K562 (cell line): ENCODE data around the gene CHL1. TPM values are rescaled to one million over a fixed set of nuclear protein-coding genes. Genes with fewer than 3 reads are reported as not detected.

Experiments used
- ATAC-seq: fragments of 200-7000 bp; cut with Tn5 transposase; 3 replicates; pipeline ENCODE4 v1.9.1; 2020; ENCODE audit warnings: moderate library complexity
- BruUV-seq: library from RNA; stranded (reverse); fragments of 400-500 nt; replicated peaks from 2 replicates; lab custom pipeline; 2021; lab: Mats Ljungman, UMichigan
- CTCF ChIA-PET: fragments of 300-600 bp; formaldehyde crosslinking; extraction: SDS; loops from one replicate; lab custom pipeline; 2021; ENCODE audit warnings: low intra/inter-chr PET ratio; lab: Yijun Ruan, JAX
- POLR2A ChIA-PET: fragments of 300-600, 350-650 bp; sonication (Branson Sonifier 250); formaldehyde crosslinking; extraction: SDS; loops from one replicate; lab custom pipeline; 2021; ENCODE audit warnings: antibody characterized with exemption, inconsistent platforms; lab: Yijun Ruan, JAX
- DNase-seq, 4 experiments: peaks; one replicate each; pipeline versions ENCODE4 v3.0.0 to v3.0.0-alpha.2; 2011 to 2018; ENCODE audit warnings: low spot score in 3 of 4, mixed read lengths in 3 of 4; ENCODE audit errors: extremely low read depth in 1 of 4
- FAIRE-seq: peaks from 2 replicates; lab custom pipeline; 2011; peaks lifted over from hg19 to GRCh38; lab: Jason Lieb, UNC
- H2AFZ ChIP-seq: 2 replicates; pipeline ENCODE4 v1.6.0; 2011; ENCODE audit warnings: low read depth, low read length, control low read depth, inconsistent platforms
- H3K27ac ChIP-seq: fragments of 200-600 bp; 3 replicates; pipeline ENCODE4 v1.8.0; 2011; ENCODE audit warnings: low read depth, mild to moderate bottlenecking, control low read depth, inconsistent platforms, low read length, moderate library complexity, mixed read lengths; ENCODE audit errors: extremely low read depth
- H3K27me3 ChIP-seq, 2 experiments: fragments of 300-600 bp in 1 of 2; 2 replicates in 1 of 2; 3 replicates in 1 of 2; pipeline versions ENCODE4 v1.6.0 to v1.8.0; 2011; ENCODE audit warnings: inconsistent platforms in 2 of 2, low read length in 2 of 2, mild to moderate bottlenecking in 1 of 2, mixed read lengths in 1 of 2, moderate library complexity in 1 of 2; ENCODE audit not compliant: control insufficient read depth in 2 of 2, insufficient read depth in 2 of 2
- H3K36me3 ChIP-seq: fragments of 300-600 bp; 3 replicates; pipeline ENCODE4 v1.8.0; 2011; ENCODE audit warnings: mild to moderate bottlenecking, low read length, inconsistent platforms; ENCODE audit not compliant: control insufficient read depth, insufficient read depth
- H3K4me1 ChIP-seq, 2 experiments: fragments of 200-600 bp in 1 of 2; replicated peaks in 1 of 2; 2 replicates in 1 of 2; 3 replicates in 1 of 2; pipeline versions ENCODE4 v1.5.1 to v1.8.0; 2011; ENCODE audit warnings: inconsistent platforms in 2 of 2, low read length in 2 of 2, mild to moderate bottlenecking in 1 of 2, mixed read lengths in 1 of 2, moderate library complexity in 1 of 2; ENCODE audit not compliant: control insufficient read depth in 2 of 2, insufficient read depth in 2 of 2
- H3K4me2 ChIP-seq: 2 replicates; pipeline ENCODE4 v1.6.1; 2011; ENCODE audit warnings: low read length, control low read depth, inconsistent platforms, mixed read lengths; ENCODE audit not compliant: insufficient read depth
- H3K4me3 ChIP-seq: fragments of 200-600 bp; sonication (generic), shearing (Covaris generic); 2 replicates; pipeline ENCODE4 v1.5.1; 2016; ENCODE audit warnings: control low read depth, inconsistent platforms
- H3K79me2 ChIP-seq: fragments of 200-600 bp; 3 replicates; pipeline ENCODE4 v1.8.0; 2011; ENCODE audit warnings: low read length, inconsistent platforms; ENCODE audit not compliant: control insufficient read depth, insufficient read depth
- H3K9ac ChIP-seq, 2 experiments: 2 replicates each; pipeline versions ENCODE4 v1.6.0 to v1.6.1; 2011; ENCODE audit warnings: low read depth in 2 of 2, low read length in 2 of 2, control low read depth in 1 of 2, inconsistent platforms in 1 of 2, mild to moderate bottlenecking in 1 of 2, mixed read lengths in 1 of 2; ENCODE audit not compliant: insufficient read depth in 1 of 2
- H3K9me1 ChIP-seq: one replicate; pipeline ENCODE4 v1.6.0; 2011; ENCODE audit warnings: inconsistent platforms, mild to moderate bottlenecking, low read length, moderate library complexity; ENCODE audit not compliant: control insufficient read depth, insufficient read depth
- H3K9me3 ChIP-seq: replicated peaks from 2 replicates; pipeline ENCODE4 v1.5.1; 2011; ENCODE audit warnings: low read depth, low read length, inconsistent platforms; ENCODE audit not compliant: control insufficient read depth, insufficient read depth
- H4K20me1 ChIP-seq: replicated peaks from 2 replicates; pipeline ENCODE4 v1.6.1; 2011; ENCODE audit warnings: low read length, inconsistent platforms, mixed read lengths; ENCODE audit not compliant: control insufficient read depth, insufficient read depth
- E2F8 ChIP-seq: fragments of 450-650 bp; IDR thresholded peaks from 2 replicates; pipeline ENCODE4 v1.7.1; 2018; ENCODE audit warnings: mild to moderate bottlenecking, low read depth; ENCODE audit not compliant: partially characterized antibody
- FOXK1 ChIP-seq: sonication (generic); formaldehyde crosslinking; IDR thresholded peaks from 2 replicates; pipeline ENCODE4 v1.8.0; 2022; ENCODE audit warnings: missing genetic modification reagents, mild to moderate bottlenecking, borderline replicate concordance
- MLX ChIP-seq, 2 experiments: fragments of 450-650 bp in 1 of 2; sonication (generic) in 1 of 2; formaldehyde crosslinking; conservative IDR thresholded peaks; 2 replicates each; pipeline versions ENCODE4 v1.4.0 to v1.8.1; 2020 to 2022; ENCODE audit warnings: mild to moderate bottlenecking in 1 of 2, missing genetic modification reagents in 1 of 2
- PKNOX1 ChIP-seq: fragments of 450-650 bp; IDR thresholded peaks from 2 replicates; pipeline ENCODE4 v1.6.1; 2016
- RCOR1 ChIP-seq, 2 experiments: IDR thresholded peaks; 2 replicates each; pipeline ENCODE4 v1.6.1; 2012; ENCODE audit warnings: low read depth in 2 of 2, low read length in 2 of 2, borderline replicate concordance in 1 of 2, improper control_type of control experiment in 1 of 2
- SNRNP70 ChIP-seq: fragments of 200-400 bp; formaldehyde crosslinking; optimal IDR thresholded peaks from 2 replicates; pipeline ENCODE3; 2017; ENCODE audit warnings: low read depth, low read length
- VEZF1 ChIP-seq: fragments of 200-800 bp; sonication (Bioruptor generic); IDR thresholded peaks from 2 replicates; pipeline ENCODE4 v1.6.1; 2017; ENCODE audit warnings: missing genetic modification characterization, missing compliant biosample characterization
- WGBS: fragments of 100-300 bp; shearing (Covaris generic); methylation state at CpG from one replicate; pipeline ENCODE4 v1.1.6; 2016; ENCODE audit warnings: low coverage, mixed read lengths; ENCODE audit not compliant: insufficient coverage; ENCODE audit errors: missing lambda C conversion rate; 5-methylcytosine and 5-hydroxymethylcytosine counted together
- in situ Hi-C: fragments of 300-500 bp; cut with MboI; formaldehyde crosslinking; loops from 4 replicates; pipeline ENCODE4 v1.15.0; 2018; ENCODE audit warnings: inconsistent platforms, mixed read lengths
- intact Hi-C: fragments of 100-400 bp; cut with micrococcal nuclease; formaldehyde crosslinking; loops from 2 replicates; pipeline ENCODE4 v1.14.2; 2022
- polyA plus RNA-seq, 8 experiments: library from polyadenylated mRNA; depleted of rRNA in 4 of 8; stranded (reverse) in 5 of 8; unstranded in 3 of 8; fragments of >200 nt; fragmentation: Nextera tagmentation in 2 of 8; fragmentation: Illumina TruSeq in 1 of 8; extraction: Ambion mirVana in 2 of 8; extraction: Trizol in 1 of 8; gene quantifications; 2 replicates each; pipeline versions ENCODE4 v1.2.1 to v1.2.3, GENCODE V29; 2011 to 2014; ENCODE audit warnings: inconsistent platforms in 1 of 8, missing spikeins in 1 of 8
- total RNA-seq, 7 experiments: library from RNA; depleted of rRNA in 6 of 7; stranded (reverse); fragments of >200 nt in 6 of 7; fragmentation: Illumina TruSeq in 2 of 7; extraction: Trizol in 2 of 7; gene quantifications; 2 replicates each; pipeline versions ENCODE4 v1.2.1 to v1.2.3, GENCODE V29; 2011 to 2021; ENCODE audit warnings: low replicate concordance in 1 of 7

CHL1 gene
- total and polyA plus RNA-seq, 9 of the 15 experiments (the other 6 are each of a cell fraction or from before 2014, with no cell fraction given): 0.02 TPM; not detected in 8

GRCh38 chr3:229183-229661 is 32.7 kb downstream of the CHL1 start:
- TF ChIP-seq PKNOX1 (no peak), FOXK1 (CRISPR knock-in tag) (no peak), E2F8 (no peak), VEZF1 (CRISPR knock-in tag) (no peak), MLX (CRISPR knock-in tag; conservative IDR thresholded peaks at IDR 0.05) (no peak), SNRNP70 (no peak), RCOR1 (IDR thresholded peaks at IDR 0.05; ENCODE audit: borderline replicate concordance in 1 of 2, low read depth in 2 of 2, low read length in 2 of 2) (no peak)
- no peak overlapping the region for H3K4me2 ChIP-seq
- no peaks in the 10 kb centered on the region for H3K9me3 ChIP-seq
- no peaks in the 10 kb centered on the region for H3K36me3 ChIP-seq
- DNase-seq (no peak), ATAC-seq (no peak), FAIRE-seq (no peak)
- WGBS: 1% methylated on average over 6 of the region's 6 CpGs
- no peak overlapping the region for H3K4me3 ChIP-seq
- intact Hi-C loops: no loop called here
- no peak overlapping the region for H3K27ac ChIP-seq
- no peaks in the 10 kb centered on the region for H3K4me1 ChIP-seq
- no peaks in the 10 kb centered on the region for H4K20me1 ChIP-seq
- H2AFZ ChIP-seq: no peak overlapping the region
- in situ Hi-C loops: no loop called here
- no peaks in the 10 kb centered on the region for H3K27me3 ChIP-seq
- POLR2A ChIA-PET: no interaction called here
- no peaks in the 10 kb centered on the region for H3K9me1 ChIP-seq
- no peaks in the 10 kb centered on the region for H3K79me2 ChIP-seq
- H3K9ac ChIP-seq: no peak overlapping the region
- no TSS peak for BruUV-seq
- CTCF ChIA-PET: no interaction called here
